K562 (cell line): ENCODE data around the gene FRYL. TPM values are rescaled to one million over a fixed set of nuclear protein-coding genes. Genes with fewer than 3 reads are reported as not detected.
A peak's percentile ranks its signal among the peaks of the same experiment; 100 is the strongest.

Experiments used
- ATAC-seq: fragments of 200-7000 bp; cut with Tn5 transposase; 3 replicates; pipeline ENCODE4 v1.9.1; 2020; ENCODE audit warnings: moderate library complexity
- BruUV-seq: library from RNA; stranded (reverse); fragments of 400-500 nt; replicated peaks from 2 replicates; lab custom pipeline; 2021; lab: Mats Ljungman, UMichigan
- CTCF ChIA-PET: fragments of 300-600 bp; formaldehyde crosslinking; extraction: SDS; loops from one replicate; lab custom pipeline; 2021; ENCODE audit warnings: low intra/inter-chr PET ratio; lab: Yijun Ruan, JAX
- POLR2A ChIA-PET: fragments of 300-600, 350-650 bp; sonication (Branson Sonifier 250); formaldehyde crosslinking; extraction: SDS; loops from one replicate; lab custom pipeline; 2021; ENCODE audit warnings: antibody characterized with exemption, inconsistent platforms; lab: Yijun Ruan, JAX
- DNase-seq, 4 experiments: peaks; one replicate each; pipeline versions ENCODE4 v3.0.0 to v3.0.0-alpha.2; 2011 to 2018; ENCODE audit warnings: low spot score in 3 of 4, mixed read lengths in 3 of 4; ENCODE audit errors: extremely low read depth in 1 of 4
- FAIRE-seq: peaks from 2 replicates; lab custom pipeline; 2011; peaks lifted over from hg19 to GRCh38; lab: Jason Lieb, UNC
- H2AFZ ChIP-seq: 2 replicates; pipeline ENCODE4 v1.6.0; 2011; ENCODE audit warnings: low read depth, low read length, control low read depth, inconsistent platforms
- H3K27ac ChIP-seq: fragments of 200-600 bp; 3 replicates; pipeline ENCODE4 v1.8.0; 2011; ENCODE audit warnings: low read depth, mild to moderate bottlenecking, control low read depth, inconsistent platforms, low read length, moderate library complexity, mixed read lengths; ENCODE audit errors: extremely low read depth
- H3K27me3 ChIP-seq, 2 experiments: fragments of 300-600 bp in 1 of 2; 2 replicates in 1 of 2; 3 replicates in 1 of 2; pipeline versions ENCODE4 v1.6.0 to v1.8.0; 2011; ENCODE audit warnings: inconsistent platforms in 2 of 2, low read length in 2 of 2, mild to moderate bottlenecking in 1 of 2, mixed read lengths in 1 of 2, moderate library complexity in 1 of 2; ENCODE audit not compliant: control insufficient read depth in 2 of 2, insufficient read depth in 2 of 2
- H3K36me3 ChIP-seq: fragments of 300-600 bp; 3 replicates; pipeline ENCODE4 v1.8.0; 2011; ENCODE audit warnings: mild to moderate bottlenecking, low read length, inconsistent platforms; ENCODE audit not compliant: control insufficient read depth, insufficient read depth
- H3K4me1 ChIP-seq, 2 experiments: fragments of 200-600 bp in 1 of 2; replicated peaks in 1 of 2; 2 replicates in 1 of 2; 3 replicates in 1 of 2; pipeline versions ENCODE4 v1.5.1 to v1.8.0; 2011; ENCODE audit warnings: inconsistent platforms in 2 of 2, low read length in 2 of 2, mild to moderate bottlenecking in 1 of 2, mixed read lengths in 1 of 2, moderate library complexity in 1 of 2; ENCODE audit not compliant: control insufficient read depth in 2 of 2, insufficient read depth in 2 of 2
- H3K4me2 ChIP-seq: 2 replicates; pipeline ENCODE4 v1.6.1; 2011; ENCODE audit warnings: low read length, control low read depth, inconsistent platforms, mixed read lengths; ENCODE audit not compliant: insufficient read depth
- H3K4me3 ChIP-seq: fragments of 200-600 bp; sonication (generic), shearing (Covaris generic); 2 replicates; pipeline ENCODE4 v1.5.1; 2016; ENCODE audit warnings: control low read depth, inconsistent platforms
- H3K79me2 ChIP-seq: fragments of 200-600 bp; 3 replicates; pipeline ENCODE4 v1.8.0; 2011; ENCODE audit warnings: low read length, inconsistent platforms; ENCODE audit not compliant: control insufficient read depth, insufficient read depth
- H3K9ac ChIP-seq, 2 experiments: 2 replicates each; pipeline versions ENCODE4 v1.6.0 to v1.6.1; 2011; ENCODE audit warnings: low read depth in 2 of 2, low read length in 2 of 2, control low read depth in 1 of 2, inconsistent platforms in 1 of 2, mild to moderate bottlenecking in 1 of 2, mixed read lengths in 1 of 2; ENCODE audit not compliant: insufficient read depth in 1 of 2
- H3K9me1 ChIP-seq: one replicate; pipeline ENCODE4 v1.6.0; 2011; ENCODE audit warnings: inconsistent platforms, mild to moderate bottlenecking, low read length, moderate library complexity; ENCODE audit not compliant: control insufficient read depth, insufficient read depth
- H3K9me3 ChIP-seq: replicated peaks from 2 replicates; pipeline ENCODE4 v1.5.1; 2011; ENCODE audit warnings: low read depth, low read length, inconsistent platforms; ENCODE audit not compliant: control insufficient read depth, insufficient read depth
- H4K20me1 ChIP-seq: replicated peaks from 2 replicates; pipeline ENCODE4 v1.6.1; 2011; ENCODE audit warnings: low read length, inconsistent platforms, mixed read lengths; ENCODE audit not compliant: control insufficient read depth, insufficient read depth
- HINFP ChIP-seq: fragments of 450-650 bp; conservative IDR thresholded peaks from 2 replicates; pipeline ENCODE4 v1.6.1; 2016; ENCODE audit warnings: missing genetic modification characterization, low read depth, mild to moderate bottlenecking, control low read depth, missing compliant biosample characterization
- LARP7 ChIP-seq: fragments of 450-650 bp; IDR thresholded peaks from 2 replicates; pipeline ENCODE4 v1.6.1; 2016
- MCM2 ChIP-seq: fragments of 450-650 bp; IDR thresholded peaks from 2 replicates; pipeline ENCODE4 v1.6.1; 2017; ENCODE audit warnings: low read depth, mild to moderate bottlenecking
- MECOM ChIP-seq: fragments of 250-450 bp; sonication (Bioruptor Pico); IDR thresholded peaks from 2 replicates; pipeline ENCODE4 v1.8.0; 2022; ENCODE audit warnings: inconsistent platforms
- PTTG1 ChIP-seq: fragments of 450-650 bp; IDR thresholded peaks from 2 replicates; pipeline ENCODE4 v1.6.1; 2016; ENCODE audit warnings: low read depth, mild to moderate bottlenecking, missing genetic modification characterization, missing compliant biosample characterization
- RUNX1 ChIP-seq: sonication (generic); IDR thresholded peaks from 2 replicates; pipeline ENCODE4 v1.6.1; 2016; ENCODE audit warnings: antibody characterized with exemption, low read depth
- SFPQ ChIP-seq: fragments of 200-400 bp; formaldehyde crosslinking; IDR thresholded peaks from 2 replicates; pipeline ENCODE4 v1.6.1; 2017; ENCODE audit warnings: mild to moderate bottlenecking, low read depth, low read length, moderate library complexity
- SOX6 ChIP-seq: fragments of 450-650 bp; IDR thresholded peaks from 2 replicates; pipeline ENCODE4 v1.6.1; 2014; ENCODE audit warnings: mild to moderate bottlenecking
- TFAM ChIP-seq: fragments of 250-450 bp; sonication (Bioruptor Pico); conservative IDR thresholded peaks from 2 replicates; pipeline ENCODE4 v1.5.0; 2021; ENCODE audit warnings: mild to moderate bottlenecking, moderate library complexity
- WGBS: fragments of 100-300 bp; shearing (Covaris generic); methylation state at CpG from one replicate; pipeline ENCODE4 v1.1.6; 2016; ENCODE audit warnings: low coverage, mixed read lengths; ENCODE audit not compliant: insufficient coverage; ENCODE audit errors: missing lambda C conversion rate; 5-methylcytosine and 5-hydroxymethylcytosine counted together
- in situ Hi-C: fragments of 300-500 bp; cut with MboI; formaldehyde crosslinking; loops from 4 replicates; pipeline ENCODE4 v1.15.0; 2018; ENCODE audit warnings: inconsistent platforms, mixed read lengths
- intact Hi-C: fragments of 100-400 bp; cut with micrococcal nuclease; formaldehyde crosslinking; loops from 2 replicates; pipeline ENCODE4 v1.14.2; 2022
- polyA plus RNA-seq, 8 experiments: library from polyadenylated mRNA; depleted of rRNA in 4 of 8; stranded (reverse) in 5 of 8; unstranded in 3 of 8; fragments of >200 nt; fragmentation: Nextera tagmentation in 2 of 8; fragmentation: Illumina TruSeq in 1 of 8; extraction: Ambion mirVana in 2 of 8; extraction: Trizol in 1 of 8; gene quantifications; 2 replicates each; pipeline versions ENCODE4 v1.2.1 to v1.2.3, GENCODE V29; 2011 to 2014; ENCODE audit warnings: inconsistent platforms in 1 of 8, missing spikeins in 1 of 8
- total RNA-seq, 7 experiments: library from RNA; depleted of rRNA in 6 of 7; stranded (reverse); fragments of >200 nt in 6 of 7; fragmentation: Illumina TruSeq in 2 of 7; extraction: Trizol in 2 of 7; gene quantifications; 2 replicates each; pipeline versions ENCODE4 v1.2.1 to v1.2.3, GENCODE V29; 2011 to 2021; ENCODE audit warnings: low replicate concordance in 1 of 7
- TF ChIP-seq, protein P1 (sequence below): fragments of 450-650 bp; formaldehyde crosslinking; IDR thresholded peaks from 2 replicates; pipeline ENCODE4 v1.4.0; 2022; ENCODE audit warnings: missing genetic modification characterization

The FRYL gene
- total and polyA plus RNA-seq, 9 of the 15 experiments (the other 6 are each of a cell fraction or from before 2014, with no cell fraction given): 7.2 to 34.9 (median 15.9) TPM

DNA sequence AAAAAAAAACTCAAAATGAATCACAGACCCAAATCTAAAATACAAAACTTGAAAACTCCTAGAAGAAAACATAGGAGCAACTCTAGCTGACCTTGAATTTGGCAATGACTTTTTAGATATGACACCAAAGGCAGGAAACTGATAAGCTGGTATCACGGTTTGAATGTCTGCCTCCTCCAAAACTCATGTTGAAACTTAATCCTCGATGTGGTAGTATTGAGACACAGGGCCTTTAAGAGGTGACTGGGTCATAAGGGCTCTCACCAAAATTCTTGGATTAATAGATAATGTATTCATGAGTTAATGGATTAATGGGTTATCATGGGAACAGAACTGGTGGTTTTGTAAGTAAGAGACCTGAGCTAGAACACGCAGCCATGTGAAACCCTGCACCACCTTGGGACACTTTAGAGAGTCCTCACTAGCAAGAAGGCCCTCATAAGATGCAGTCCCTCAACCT, 40.5 kb downstream of the FRYL start (continued):
- TF ChIP-seq, protein P1, sequence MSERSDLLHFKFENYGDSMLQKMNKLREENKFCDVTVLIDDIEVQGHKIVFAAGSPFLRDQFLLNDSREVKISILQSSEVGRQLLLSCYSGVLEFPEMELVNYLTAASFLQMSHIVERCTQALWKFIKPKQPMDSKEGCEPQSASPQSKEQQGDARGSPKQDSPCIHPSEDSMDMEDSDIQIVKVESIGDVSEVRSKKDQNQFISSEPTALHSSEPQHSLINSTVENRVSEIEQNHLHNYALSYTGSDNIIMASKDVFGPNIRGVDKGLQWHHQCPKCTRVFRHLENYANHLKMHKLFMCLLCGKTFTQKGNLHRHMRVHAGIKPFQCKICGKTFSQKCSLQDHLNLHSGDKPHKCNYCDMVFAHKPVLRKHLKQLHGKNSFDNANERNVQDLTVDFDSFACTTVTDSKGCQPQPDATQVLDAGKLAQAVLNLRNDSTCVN (CRISPR knock-in tag): no peak
- TF ChIP-seq HINFP (tag): no peak
- TF ChIP-seq MECOM (CRISPR knock-in tag): no peak
- no peak for TF ChIP-seq LARP7
- peak; percentile 44; the same call in 1 of the 2 replicates for TF ChIP-seq SOX6
- TF ChIP-seq MCM2: no peak
- no peak for TF ChIP-seq TFAM

GRCh38 chr4:48738856-48739255, 41.2 kb downstream of the FRYL start:
- WGBS: 76% methylated on average over 3 of the region's 3 CpGs
- no peak for FAIRE-seq
- Histone ChIP-seq H3K4me2 (no peak overlapping the region), H3K9me1 (no peaks in the 10 kb centered on the region), H4K20me1 (no peaks in the 10 kb centered on the region), H3K27me3 (no peaks in the 10 kb centered on the region), H3K4me1 (peaks cover 9 to 27% of the 10 kb centered on the region in 2 experiments; a peak in 3 of 5 replicates), H3K4me3 (no peak overlapping the region), H3K79me2 (peaks cover 72% of the 10 kb centered on the region), H3K9me3 (no peaks in the 10 kb centered on the region), H3K9ac (no peak overlapping the region), H2AFZ (no peak overlapping the region), H3K36me3 (no peaks in the 10 kb centered on the region), H3K27ac (peak overlapping the region; percentile 9; the same call in 2 of the 3 replicates)
- DNase-seq: no peak
- in situ Hi-C loops: no loop called here
- POLR2A ChIA-PET: interaction anchor here (0.8 to 1.2 kb wide), 2 partner anchors 9 to 108 kb away, joined by 3 to 4 read pairs; no protein-coding TSS in a partner anchor
- no TSS peak for BruUV-seq
- intact Hi-C loops: loop anchor here (10.0 kb wide), 1 partner anchor 54 kb away; no protein-coding TSS in a partner anchor
- TF ChIP-seq SFPQ (no peak), RUNX1 (no peak), PTTG1 (tag) (no peak)
- CTCF ChIA-PET: no interaction called here
- peak; percentile 12; the same call in 2 of the 3 replicates for ATAC-seq
